ENCODE data around the gene INIP.

The INIP gene, protein sequence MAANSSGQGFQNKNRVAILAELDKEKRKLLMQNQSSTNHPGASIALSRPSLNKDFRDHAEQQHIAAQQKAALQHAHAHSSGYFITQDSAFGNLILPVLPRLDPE

DNA sequence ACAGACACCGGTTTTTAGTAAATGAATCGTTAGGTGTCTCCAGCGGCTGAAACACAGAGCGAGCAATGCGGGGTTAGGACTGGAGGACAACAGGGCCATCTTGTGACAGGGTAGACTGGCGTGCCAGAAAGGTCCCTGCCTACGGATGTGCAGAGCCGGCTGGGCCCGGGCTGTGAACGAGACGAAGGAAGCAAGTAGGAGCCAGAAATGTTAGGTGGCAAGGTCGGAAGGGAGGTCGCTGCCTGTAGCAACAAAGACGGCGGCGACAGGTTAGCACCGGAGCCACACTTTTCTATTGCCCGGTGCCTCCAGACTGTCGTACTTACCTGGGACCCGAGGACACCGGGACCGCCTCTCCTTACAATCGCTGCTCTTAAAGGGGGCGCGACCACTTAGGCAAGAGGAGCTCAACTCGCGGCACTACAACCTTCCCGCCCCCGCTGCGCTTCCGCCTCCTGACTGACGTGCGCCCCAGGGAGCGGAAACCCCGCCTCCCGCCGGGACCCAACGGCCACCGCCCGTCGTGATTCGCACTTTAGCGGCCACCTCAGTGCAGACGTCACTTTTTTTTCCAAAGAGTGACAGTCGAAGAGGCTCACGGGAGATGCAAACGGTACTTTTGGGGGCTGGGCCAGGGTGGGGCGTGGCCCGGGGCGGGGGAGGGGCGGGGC is at the start of gene INIP:
TSS of gene INIP (minus strand) at position 457 of the 671 bp plus-strand sequence. CDS start 1,632 bp downstream, outside the sequence.
- peak; percentile 97 for DNase-seq

GRCh38 chr9:112765281-112765680 is 47.4 kb upstream of the INIP start:
- DNase-seq, result no peak

DNA sequence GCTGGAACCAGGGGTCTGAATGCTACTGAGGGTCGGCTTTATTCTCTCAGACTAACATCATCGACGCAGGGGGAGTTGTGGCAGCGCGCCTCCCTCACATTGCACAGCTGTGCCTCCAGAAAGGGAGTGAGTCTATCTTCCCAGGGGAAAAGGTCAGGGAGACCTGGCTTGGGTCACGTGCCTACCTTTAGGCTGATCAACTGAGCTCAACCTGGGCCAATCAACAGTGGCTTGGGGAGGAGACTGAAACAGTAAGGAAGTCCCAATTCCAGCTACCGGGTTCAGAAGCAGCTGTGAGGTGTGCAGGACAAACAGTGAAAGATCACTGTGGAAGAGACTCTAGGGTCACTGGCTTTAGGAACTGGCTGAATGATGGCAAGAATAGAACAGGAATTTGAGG is 46.9 kb upstream of the INIP start:
- DNase-seq, result no peak

DNA sequence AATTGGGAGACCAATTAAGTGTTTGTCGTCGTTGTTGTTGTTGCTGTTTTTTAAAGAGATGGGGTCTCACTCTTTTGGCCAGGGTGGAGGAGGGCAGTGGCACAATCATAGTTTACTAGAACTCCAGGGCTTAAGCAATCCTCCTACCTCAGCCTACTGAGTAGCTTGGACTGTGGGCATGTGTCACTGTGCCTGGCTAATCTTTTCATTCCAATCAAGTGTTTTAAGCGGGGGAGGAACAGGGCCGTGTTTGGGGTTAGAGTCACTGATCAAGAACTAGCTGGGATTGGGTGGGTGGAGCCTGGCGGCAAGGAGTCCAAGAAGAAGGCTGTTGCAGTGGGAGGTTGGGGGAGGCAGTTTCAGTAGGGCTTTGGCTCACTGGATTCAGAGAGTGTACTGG is 46.4 kb upstream of the INIP start:
- no peak for DNase-seq

- DNase-seq, result no peak
These were observed 45.0 kb upstream of the INIP start for GRCh38 chr9:112762726-112763518.

DNA sequence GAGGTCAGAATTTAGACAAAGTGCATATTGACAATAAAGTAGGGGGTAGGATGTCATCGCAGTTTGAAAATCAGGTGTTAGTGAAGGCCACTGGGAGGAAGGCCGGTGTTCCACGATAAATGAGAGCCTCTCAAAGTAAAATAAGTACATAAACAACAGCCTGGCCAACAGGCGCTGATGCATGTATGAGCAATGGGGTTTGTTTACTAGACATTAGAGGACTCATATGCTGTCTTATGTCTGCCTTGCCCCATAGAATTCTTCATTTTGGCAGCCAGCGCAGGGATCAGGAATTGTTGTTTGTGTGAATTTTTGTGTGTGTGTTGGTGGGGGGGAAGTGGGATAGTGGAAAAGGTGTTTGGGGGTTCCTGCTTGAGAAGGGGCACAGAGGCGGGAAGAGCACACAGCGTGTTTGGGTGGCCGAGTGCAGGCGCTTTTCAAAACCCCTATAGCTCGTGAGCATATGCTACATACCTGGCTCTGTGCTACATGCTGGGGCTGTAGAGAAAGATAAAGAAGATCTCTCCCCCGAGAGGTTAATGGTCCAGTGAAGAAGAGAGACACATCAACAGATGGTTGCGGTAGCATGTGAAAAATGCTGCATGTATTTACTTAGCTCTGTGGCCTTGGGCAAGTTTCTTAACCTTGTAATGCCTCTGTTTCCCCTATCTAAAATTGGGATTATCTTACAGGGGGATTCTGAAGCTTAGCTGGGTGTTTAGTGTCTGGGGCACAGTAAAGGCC is 44.2 kb upstream of the INIP start:
- no peak for DNase-seq

- no peak for DNase-seq
These were observed 42.9 kb upstream of the INIP start for GRCh38 chr9:112760821-112761220.

- DNase-seq, result no peak
These were observed 40.0 kb upstream of the INIP start for GRCh38 chr9:112757940-112758339.

- DNase-seq, result no peak
These were observed 39.5 kb upstream of the INIP start for GRCh38 chr9:112757282-112757883.

DNA sequence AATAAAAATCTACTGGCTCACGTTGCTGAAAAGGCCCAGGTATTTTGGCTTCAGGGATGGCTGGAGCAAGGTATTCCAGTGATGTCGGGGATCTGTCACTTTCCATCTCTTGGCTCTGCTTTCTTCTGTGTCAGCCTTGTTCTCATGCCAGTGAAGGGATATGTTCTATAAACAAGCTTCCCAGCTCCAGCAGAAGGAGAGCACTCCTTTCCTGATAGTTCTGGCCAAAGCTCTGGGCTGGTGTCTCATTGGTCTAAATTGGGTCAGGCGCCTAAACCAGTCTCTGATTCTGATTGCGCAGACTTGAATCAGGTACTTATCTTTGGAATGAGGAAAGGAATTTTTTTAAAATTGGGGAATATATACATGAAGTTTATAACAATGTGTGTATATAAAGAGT is 37.8 kb upstream of the INIP start:
- DNase-seq, result no peak

DNA sequence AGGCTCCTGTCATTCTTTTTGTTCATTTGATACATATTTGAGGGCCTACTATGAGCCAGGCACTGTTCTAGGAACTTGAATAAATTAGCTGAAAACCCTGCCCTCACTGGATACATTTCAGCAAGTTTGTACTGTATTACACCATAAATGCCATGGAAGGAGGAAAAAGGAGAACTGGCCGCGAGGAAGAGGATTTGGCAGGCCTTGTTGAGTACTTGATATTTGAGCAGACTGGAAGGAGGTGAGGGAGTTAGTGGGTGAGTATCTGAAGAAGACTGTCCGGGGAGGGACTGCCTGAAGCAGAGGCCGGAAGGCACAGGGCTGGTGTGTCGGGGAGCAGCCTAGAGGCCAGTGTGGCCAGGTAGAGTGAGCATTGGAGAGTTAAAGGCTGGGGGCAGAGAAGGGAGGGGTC is 37.1 kb upstream of the INIP start:
- no peak for DNase-seq

DNA sequence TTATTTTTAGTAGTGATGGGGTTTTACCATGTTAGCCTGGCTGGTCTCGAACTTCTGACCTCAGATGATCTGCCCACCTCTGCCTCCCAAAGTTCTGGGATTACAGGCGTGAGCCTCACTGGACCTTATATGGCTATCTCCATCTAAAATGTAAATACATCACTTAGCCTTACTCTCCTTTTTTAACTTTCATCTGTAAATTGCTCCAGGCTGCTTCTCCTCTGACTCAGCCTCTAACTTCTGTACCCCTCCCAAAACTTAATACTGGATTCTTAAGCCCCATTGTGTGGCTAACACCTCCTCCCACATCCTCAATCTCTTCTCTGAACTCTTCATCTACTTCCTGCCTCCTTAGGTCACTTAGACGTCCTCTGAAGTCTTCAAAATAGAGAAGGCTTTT is 36.7 kb upstream of the INIP start:
- DNase-seq, result no peak

- no peak for DNase-seq
These were observed 35.8 kb upstream of the INIP start for GRCh38 chr9:112753725-112754124.

DNA sequence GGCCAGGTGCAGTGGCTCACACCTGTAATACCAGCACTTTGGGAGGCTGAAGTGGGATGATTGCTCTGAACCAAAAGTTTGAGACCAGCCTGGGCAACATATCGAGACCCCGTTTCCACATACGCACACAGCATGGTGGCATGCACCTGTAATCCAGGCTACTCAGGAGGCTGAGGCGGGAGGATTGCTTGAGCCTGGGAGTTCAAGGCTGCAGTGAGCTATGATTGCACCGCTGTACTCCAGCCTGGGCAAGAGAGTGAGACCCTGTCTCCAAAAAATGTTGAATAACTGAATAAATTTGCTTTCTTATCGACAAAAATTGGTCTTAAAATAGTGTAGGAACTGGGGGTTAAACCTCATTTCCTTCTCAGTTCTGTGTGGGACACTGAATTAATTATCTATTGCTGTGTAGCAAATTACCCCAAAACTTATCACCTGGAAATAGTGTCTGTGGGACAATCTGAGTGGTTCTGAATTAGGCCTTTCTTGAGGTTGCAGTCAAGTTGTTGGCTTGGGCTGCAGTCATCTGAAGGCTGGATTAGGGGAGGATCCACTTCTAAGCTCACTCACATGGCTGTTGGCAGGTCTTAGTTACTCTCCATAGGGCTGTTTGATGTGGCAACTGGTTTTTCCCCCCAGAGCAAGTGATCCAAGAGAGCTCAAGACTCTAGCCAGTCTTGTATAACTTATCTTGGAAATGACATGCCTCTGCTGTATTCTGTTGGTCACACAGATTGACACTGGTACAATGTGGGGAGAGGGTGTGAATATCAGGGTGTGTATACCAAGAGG is 34.6 kb upstream of the INIP start:
- no peak for DNase-seq

GRCh38 chr9:112751056-112751795 is 33.3 kb upstream of the INIP start:
- peak; percentile 56 for DNase-seq

DNA sequence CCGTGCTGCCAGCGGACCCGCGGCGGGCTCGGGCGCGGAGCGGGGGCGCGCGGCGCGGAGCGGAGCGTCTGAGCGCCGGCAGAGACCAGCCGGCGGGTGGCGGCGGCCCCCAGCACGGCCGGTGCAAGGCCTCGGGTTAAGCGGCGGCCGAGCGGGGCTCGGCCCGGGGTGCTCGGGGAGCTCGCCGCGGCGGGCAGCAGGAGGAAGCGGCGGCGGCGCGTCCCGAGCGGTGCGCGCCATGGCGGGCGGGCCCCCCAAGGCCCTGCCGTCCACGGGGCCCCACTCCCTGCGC is 32.8 kb upstream of the INIP start:
- DNase-seq, result no peak

DNA sequence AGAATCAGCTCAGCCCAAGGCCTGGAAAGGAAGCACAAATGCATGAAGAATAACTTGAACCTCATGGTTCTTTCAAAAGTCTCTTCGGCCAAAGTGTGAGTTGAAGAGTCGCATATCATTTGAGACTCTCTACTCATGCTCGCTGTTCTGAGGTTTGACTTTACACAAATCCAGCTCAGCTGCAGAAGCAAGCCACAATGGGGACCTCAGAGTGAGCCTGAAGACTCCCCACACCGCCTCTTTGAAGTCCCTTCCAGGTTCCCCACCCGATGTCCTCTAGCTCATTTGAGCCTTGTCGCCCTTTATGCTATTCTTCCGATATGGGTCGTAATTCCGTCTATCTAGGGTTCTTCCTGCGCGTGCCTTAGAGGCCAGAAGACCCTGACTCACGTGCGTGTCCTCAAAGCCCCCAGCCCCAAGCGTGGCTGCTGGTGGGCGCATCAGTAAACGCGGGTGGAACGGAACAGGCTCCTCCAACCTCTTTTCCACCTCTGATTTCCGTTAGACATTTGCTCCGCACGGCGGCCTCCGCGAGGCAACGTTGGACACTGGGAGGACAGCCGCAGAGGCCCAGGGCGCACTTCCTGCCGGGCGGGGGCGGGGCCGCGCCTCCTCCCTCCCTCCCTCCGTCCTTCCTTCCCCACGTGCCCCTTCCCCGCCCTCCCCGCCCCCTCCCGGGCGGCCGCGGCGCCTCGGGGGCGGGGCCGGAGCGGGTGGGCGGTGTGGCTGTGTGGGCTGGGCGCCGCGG is 32.3 kb upstream of the INIP start, which contains the start of gene SNX30:
TSS of gene SNX30 (plus strand) at position 745 of the 748 bp plus-strand sequence. CDS start 242 bp downstream, outside the sequence.
- peak; percentile 84 for DNase-seq

DNA sequence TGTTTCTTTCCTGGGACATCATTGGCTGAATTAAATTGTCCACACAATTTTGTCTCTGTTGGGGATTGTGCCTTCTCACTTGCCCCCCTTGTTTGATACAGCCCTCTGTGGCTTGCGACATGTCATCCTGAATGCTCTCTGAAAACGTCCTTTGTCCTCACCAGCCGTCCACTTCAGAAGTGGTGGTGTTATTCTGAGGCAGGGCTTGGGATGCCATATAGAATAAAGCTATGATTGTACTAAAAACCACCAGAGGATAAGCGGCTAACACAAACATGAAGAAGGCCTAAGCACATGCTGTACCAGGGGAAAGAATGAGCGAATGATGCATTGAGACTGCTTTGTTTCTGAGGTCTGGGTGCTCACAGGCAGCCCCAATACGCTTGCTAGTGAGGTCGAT is 29.2 kb upstream of the INIP start:
- DNase-seq, result no peak

DNA sequence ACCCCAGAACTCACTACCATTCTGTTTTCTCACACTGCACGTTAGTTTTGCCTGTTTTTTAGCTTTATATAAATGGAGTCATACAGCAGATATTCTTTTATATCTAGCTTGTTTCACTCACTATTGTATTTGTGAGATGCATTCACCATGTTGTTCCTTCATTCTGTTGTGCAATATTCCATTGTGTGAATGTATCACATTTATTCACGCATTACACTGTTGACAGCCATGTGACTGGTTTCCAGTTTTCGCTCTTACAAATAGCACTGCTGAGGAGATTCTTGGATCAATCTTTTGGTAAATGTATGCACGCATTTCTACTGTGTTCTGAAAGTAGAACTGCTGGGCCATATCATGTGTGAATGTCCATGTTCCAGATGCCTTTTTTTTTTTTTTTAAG is 26.3 kb upstream of the INIP start:
- DNase-seq, result no peak

- no peak for DNase-seq
These were observed 25.4 kb upstream of the INIP start for GRCh38 chr9:112743216-112743836.

All from activated T-cell treated with anti-CD3 and anti-CD28 coated beads, Interleukin-2, amount 50 U/mL, for 1 hour (primary cell).